ENCODE data around the gene C1QB.
A peak's percentile ranks its signal among the peaks of the same experiment; 100 is the strongest.
"Not testable (repeated sequence)": the region's sequence is repeated elsewhere in the genome, so short reads cannot be mapped to it uniquely, and the experiment has no call there.

C1QB gene

DNA sequence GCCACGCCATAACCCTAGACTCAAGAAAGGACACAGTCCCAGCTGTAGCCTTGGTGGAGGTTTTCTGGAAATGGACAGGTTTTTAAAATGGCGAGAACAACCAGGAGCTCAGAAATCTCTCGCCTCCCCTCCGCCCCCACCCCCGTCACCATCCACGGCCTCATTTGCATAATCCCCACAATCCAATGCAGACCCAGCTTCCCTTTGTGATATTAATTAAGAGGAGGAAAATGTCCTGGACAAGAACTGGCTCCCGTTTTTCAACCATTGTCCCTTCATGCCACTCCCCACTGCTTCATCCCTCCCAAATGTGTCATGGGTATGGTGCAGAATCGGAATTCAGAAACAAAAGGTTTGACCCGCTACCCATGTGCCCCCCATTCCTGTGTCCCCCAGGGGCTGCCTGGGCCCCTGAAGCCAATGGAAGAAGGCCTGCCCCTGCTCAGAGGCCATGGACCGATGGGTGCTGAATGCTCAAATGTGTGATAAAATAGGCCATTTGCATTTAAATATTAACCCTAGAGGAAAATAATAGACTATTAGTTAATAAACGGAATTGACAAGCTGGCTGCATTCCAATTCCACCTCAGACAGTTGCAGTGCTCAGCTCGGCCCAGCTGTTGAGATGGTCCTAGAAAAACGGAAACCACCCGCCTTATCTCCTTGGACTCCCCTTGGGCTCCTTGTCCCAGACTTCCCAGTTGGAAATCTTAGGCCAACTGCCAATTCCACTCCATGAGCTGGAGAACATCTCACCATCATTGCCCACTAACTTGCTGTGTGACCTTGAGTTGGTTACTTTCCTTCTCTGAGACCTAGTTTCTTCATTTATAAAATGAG lies 46.9 kb downstream of the C1QB start:
- no peak overlapping the region for H3K9ac ChIP-seq (ENCODE audit: low read length in 2 of 2)

DNA sequence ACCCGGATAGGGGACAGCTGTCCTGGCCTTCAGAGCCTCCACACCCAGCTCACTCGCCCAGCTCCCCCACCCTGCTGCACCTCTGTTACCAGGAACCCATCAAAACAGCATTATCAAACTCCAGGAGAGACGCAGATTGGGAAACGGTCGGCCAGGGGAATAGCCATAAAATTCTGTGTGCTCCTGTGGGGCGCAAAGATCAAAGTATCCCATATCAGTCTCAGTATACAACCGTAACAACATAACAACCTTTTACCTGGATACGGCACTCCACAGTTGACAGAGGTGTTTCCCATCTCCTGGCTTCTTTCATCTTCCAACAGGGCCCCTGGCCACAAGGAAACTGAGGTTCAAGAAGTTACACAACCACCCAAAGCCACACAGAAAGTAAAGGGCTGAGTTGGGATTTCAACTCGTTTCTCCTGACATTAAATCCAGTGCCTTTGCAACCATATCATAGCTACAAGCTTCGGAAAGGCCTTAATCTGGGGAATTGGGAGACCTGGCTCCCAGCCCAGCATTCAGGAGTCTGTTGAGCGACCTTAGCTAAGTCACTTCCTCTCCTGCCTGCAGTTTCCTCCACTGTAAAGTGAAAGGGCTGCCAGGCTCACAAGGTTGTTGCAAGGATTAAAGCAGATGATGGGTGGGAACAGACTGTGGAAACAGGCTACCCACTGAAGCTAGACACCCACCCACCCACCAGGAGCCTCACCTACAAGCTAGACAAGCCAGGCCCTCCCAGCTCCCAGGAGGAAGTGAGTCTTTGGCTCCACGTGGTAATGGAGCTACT lies 49.5 kb downstream of the C1QB start:
- H3K9ac ChIP-seq (ENCODE audit: low read length in 2 of 2) = no peak overlapping the region
- H3K9me3 ChIP-seq (ENCODE audit: control insufficient read depth in 2 of 2, low read length in 2 of 2) = no peaks in the 10 kb centered on the region
- H3K27me3 ChIP-seq (ENCODE audit: control insufficient read depth in 1 of 2, insufficient read depth in 2 of 2, low read length in 2 of 2) = peaks cover 0 to 2% of the 10 kb centered on the region in 2 donors
- H3K4me3 ChIP-seq (ENCODE audit: low read length in 2 of 2) = no peak overlapping the region
- H3K27ac ChIP-seq (ENCODE audit: low read length) = no peak overlapping the region
- no peaks in the 10 kb centered on the region for H3K36me3 ChIP-seq (ENCODE audit: control insufficient read depth in 2 of 2, insufficient read depth in 2 of 2, low read length in 2 of 2)
- no peaks in the 10 kb centered on the region for H3K4me1 ChIP-seq (ENCODE audit: control insufficient read depth, insufficient read depth, low read length)

More for the DNA sequence above, 46.9 kb downstream of the C1QB start:
- Histone ChIP-seq H3K36me3 (ENCODE audit: control insufficient read depth in 2 of 2, insufficient read depth in 2 of 2, low read length in 2 of 2) (no peaks in the 10 kb centered on the region), H3K27me3 (ENCODE audit: control insufficient read depth in 1 of 2, insufficient read depth in 2 of 2, low read length in 2 of 2) (peaks cover 0 to 2% of the 10 kb centered on the region in 2 donors), H3K9me3 (ENCODE audit: control insufficient read depth in 2 of 2, low read length in 2 of 2) (no peaks in the 10 kb centered on the region), H3K4me1 (ENCODE audit: control insufficient read depth, insufficient read depth, low read length) (no peaks in the 10 kb centered on the region), H3K27ac (ENCODE audit: low read length) (no peak overlapping the region), H3K4me3 (ENCODE audit: low read length in 2 of 2) (no peak overlapping the region)

DNA sequence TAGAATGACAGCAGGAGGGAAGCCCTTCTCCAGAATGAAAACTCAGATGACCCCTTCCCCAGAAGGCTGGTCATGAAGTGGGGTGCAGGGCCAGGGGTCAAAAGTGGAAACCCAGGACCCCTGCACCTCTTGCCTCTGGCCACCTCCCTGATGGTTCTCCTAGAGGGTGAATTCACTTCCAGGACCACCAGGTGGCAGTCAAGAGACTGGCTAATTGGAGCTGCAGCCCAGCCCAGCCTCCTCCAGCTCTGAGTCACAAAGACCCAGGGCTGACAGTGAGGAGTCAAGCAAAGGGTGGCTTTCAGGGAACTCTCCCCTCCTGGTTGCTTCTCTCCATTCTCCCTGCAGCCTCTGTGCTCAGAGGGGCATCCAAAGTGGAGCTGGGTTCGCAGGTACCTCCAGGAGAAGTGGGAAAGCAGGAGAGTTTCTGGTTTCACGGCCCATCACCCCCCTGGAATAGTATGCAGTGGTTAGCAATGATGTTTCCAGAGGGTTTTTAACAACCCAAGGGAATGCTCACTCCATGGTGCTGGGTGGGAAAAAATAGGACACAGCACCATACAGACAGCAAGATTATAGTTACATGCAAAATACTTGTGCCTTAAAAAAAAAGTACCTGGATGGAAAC lies 51.5 kb downstream of the C1QB start:
- Histone ChIP-seq H3K27me3 (ENCODE audit: control insufficient read depth in 1 of 2, insufficient read depth in 2 of 2, low read length in 2 of 2) (peaks cover 0 to 1% of the 10 kb centered on the region in 2 donors), H3K9ac (ENCODE audit: low read length in 2 of 2) (no peak overlapping the region), H3K27ac (ENCODE audit: low read length) (no peak overlapping the region)

DNA sequence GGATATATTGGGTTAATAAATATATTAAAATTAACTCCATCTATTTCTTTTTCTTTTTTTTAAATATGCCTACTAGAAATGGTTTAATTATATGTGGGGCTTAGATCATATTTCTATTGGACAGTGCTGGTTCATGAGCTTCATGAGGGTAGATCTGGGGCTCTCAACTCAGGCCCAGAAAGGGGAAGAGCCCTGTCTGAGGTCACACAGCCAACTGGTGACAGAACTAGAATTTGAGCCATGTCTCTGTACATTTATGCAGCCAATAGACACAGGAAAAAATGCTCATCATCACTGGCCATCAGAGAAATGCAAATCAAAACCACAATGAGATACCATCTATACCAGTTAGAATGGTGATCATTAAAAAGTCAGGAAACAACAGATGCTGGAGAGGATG lies 52.5 kb downstream of the C1QB start:
- H3K27ac ChIP-seq (ENCODE audit: low read length) = no peak overlapping the region

More for the DNA sequence above, 51.5 kb downstream of the C1QB start:
- Histone ChIP-seq H3K9me3 (ENCODE audit: control insufficient read depth in 2 of 2, low read length in 2 of 2) (no peaks in the 10 kb centered on the region), H3K36me3 (ENCODE audit: control insufficient read depth in 2 of 2, insufficient read depth in 2 of 2, low read length in 2 of 2) (no peaks in the 10 kb centered on the region), H3K4me3 (ENCODE audit: low read length in 2 of 2) (no peak overlapping the region), H3K4me1 (ENCODE audit: control insufficient read depth, insufficient read depth, low read length) (no peaks in the 10 kb centered on the region)

DNA sequence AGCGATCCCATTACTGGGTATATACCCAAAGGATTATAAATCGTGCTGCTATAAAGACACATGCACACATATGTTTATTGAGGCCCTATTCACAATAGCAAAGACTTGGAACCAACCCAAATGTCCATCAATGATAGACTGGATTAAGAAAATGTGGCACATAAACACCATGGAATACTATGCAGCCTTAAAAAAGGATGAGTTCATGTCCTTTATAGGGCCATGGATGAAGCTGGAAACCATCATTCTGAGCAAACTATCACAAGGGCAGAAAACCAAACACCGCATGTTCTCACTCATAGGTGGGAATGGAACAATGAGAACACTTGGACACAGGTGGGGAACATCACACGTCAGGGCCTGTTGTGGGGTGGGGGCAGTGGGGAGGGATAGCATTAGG lies 53.1 kb downstream of the C1QB start:
- not testable (repeated sequence) for H3K4me1 ChIP-seq (ENCODE audit: control insufficient read depth, insufficient read depth, low read length); H3K27me3 ChIP-seq (ENCODE audit: control insufficient read depth in 1 of 2, insufficient read depth in 2 of 2, low read length in 2 of 2); H3K36me3 ChIP-seq (ENCODE audit: control insufficient read depth in 2 of 2, insufficient read depth in 2 of 2, low read length in 2 of 2); H3K27ac ChIP-seq (ENCODE audit: low read length); H3K4me3 ChIP-seq (ENCODE audit: low read length in 2 of 2); H3K9ac ChIP-seq (ENCODE audit: low read length in 2 of 2); H3K9me3 ChIP-seq (ENCODE audit: control insufficient read depth in 2 of 2, low read length in 2 of 2)

More for the DNA sequence above, 52.5 kb downstream of the C1QB start:
- Histone ChIP-seq H3K27me3 (ENCODE audit: control insufficient read depth in 1 of 2, insufficient read depth in 2 of 2, low read length in 2 of 2) (peaks cover 3 to 9% of the 10 kb centered on the region in 2 donors), H3K9ac (ENCODE audit: low read length in 2 of 2) (no peak overlapping the region), H3K9me3 (ENCODE audit: control insufficient read depth in 2 of 2, low read length in 2 of 2) (no peaks in the 10 kb centered on the region), H3K4me1 (ENCODE audit: control insufficient read depth, insufficient read depth, low read length) (peaks cover 2% of the 10 kb centered on the region), H3K4me3 (ENCODE audit: low read length in 2 of 2) (no peak overlapping the region), H3K36me3 (ENCODE audit: control insufficient read depth in 2 of 2, insufficient read depth in 2 of 2, low read length in 2 of 2) (no peaks in the 10 kb centered on the region)

DNA sequence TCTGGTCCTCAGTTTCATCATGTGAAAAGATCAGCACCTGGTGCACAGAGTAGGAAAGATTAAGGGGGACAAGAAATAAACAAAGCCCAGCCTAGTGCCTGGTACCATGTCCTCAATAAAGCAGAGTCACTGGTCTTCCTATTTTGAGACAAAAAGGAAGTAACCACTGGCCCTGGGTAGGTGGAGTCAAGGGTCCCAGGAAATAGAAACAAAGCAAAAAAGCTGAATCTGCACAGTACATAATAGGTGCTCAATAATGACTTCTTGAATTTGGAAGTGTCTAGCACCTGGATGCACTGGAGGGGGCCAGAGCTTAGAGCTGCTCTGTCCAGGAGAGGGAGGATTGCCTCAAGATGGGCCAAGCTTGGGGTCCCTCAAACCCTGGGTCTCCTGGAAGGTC lies 55.7 kb downstream of the C1QB start:
- Histone ChIP-seq H3K4me1 (ENCODE audit: control insufficient read depth, insufficient read depth, low read length) (peaks cover 12% of the 10 kb centered on the region), H3K9ac (ENCODE audit: low read length in 2 of 2) (no peak overlapping the region), H3K27me3 (ENCODE audit: control insufficient read depth in 1 of 2, insufficient read depth in 2 of 2, low read length in 2 of 2) (peaks cover 15 to 28% of the 10 kb centered on the region in 2 donors), H3K36me3 (ENCODE audit: control insufficient read depth in 2 of 2, insufficient read depth in 2 of 2, low read length in 2 of 2) (no peaks in the 10 kb centered on the region), H3K4me3 (ENCODE audit: low read length in 2 of 2) (no peak overlapping the region), H3K9me3 (ENCODE audit: control insufficient read depth in 2 of 2, low read length in 2 of 2) (no peaks in the 10 kb centered on the region), H3K27ac (ENCODE audit: low read length) (no peak overlapping the region)

DNA sequence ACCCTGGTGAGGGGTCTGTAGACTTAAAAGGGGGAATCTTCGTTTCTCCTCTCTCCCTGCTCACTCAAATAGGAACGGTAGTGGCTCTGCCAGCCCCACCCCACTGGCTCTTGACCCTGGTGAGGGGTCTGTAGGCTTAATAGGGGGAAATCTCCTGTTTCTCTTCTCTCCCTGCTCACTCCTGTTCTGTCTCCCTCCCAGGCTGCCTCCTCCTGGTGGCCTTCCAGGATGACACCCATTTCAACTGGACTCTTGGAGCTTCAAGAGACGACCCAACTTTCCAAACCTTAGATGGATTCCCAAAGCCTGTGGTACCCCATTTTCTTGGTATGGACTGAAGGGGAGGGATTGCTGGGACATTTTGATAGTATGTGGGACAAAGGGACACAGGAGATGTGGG lies 56.2 kb downstream of the C1QB start:
- Histone ChIP-seq H3K4me3 (ENCODE audit: low read length in 2 of 2) (no peak overlapping the region), H3K27me3 (ENCODE audit: control insufficient read depth in 1 of 2, insufficient read depth in 2 of 2, low read length in 2 of 2) (peaks cover 15 to 28% of the 10 kb centered on the region in 2 donors), H3K9me3 (ENCODE audit: control insufficient read depth in 2 of 2, low read length in 2 of 2) (no peaks in the 10 kb centered on the region), H3K36me3 (ENCODE audit: control insufficient read depth in 2 of 2, insufficient read depth in 2 of 2, low read length in 2 of 2) (no peaks in the 10 kb centered on the region), H3K4me1 (ENCODE audit: control insufficient read depth, insufficient read depth, low read length) (peaks cover 12% of the 10 kb centered on the region), H3K27ac (ENCODE audit: low read length) (no peak overlapping the region), H3K9ac (ENCODE audit: low read length in 2 of 2) (no peak overlapping the region)

DNA sequence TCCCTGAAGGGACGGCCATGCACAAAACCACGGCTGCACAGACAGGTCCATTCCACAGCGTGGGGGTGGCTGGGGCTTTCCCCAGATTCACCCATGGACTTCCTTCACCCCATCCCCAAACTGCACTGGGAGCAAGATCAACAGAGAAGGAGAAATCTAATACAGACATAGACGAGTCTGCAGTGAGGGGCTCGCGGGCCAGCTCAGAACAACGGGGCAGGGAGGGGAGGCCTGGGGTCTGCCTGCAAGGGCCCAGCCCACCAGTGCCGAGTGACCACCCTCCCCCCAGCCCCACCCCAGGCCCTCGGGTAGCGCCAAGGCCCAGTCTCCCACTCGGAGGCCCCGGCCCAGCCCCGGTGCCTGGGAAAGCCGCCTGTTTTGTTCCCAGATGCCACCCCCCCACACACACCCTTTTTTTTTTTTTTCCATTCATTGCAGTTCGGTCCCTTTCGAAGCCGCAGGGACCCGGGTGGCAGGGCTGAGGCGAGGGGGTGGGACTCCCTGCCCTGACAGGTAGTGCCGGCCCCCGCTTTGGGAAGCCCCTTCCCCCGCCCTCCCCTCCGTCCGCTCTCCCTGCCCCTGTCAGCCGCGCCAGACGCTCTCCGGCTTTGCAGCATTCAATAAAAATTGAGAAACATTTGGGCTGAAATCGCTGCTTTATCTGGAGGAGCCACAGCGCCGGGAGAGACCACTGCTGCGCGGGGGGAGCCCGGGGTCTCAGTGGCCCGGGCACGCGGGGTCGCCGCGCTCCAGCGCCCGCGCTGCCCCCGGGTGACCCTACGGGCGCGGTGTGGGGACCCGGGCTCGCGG lies 57.1 kb downstream of the C1QB start:
- Histone ChIP-seq H3K27ac (ENCODE audit: low read length) (no peak overlapping the region), H3K4me3 (ENCODE audit: low read length in 2 of 2) (peak overlapping the region in 1 of 2 donors; percentile 60), H3K9me3 (ENCODE audit: control insufficient read depth in 2 of 2, low read length in 2 of 2) (no peaks in the 10 kb centered on the region), H3K9ac (ENCODE audit: low read length in 2 of 2) (no peak overlapping the region), H3K27me3 (ENCODE audit: control insufficient read depth in 1 of 2, insufficient read depth in 2 of 2, low read length in 2 of 2) (peaks cover 18 to 28% of the 10 kb centered on the region in 2 donors), H3K4me1 (ENCODE audit: control insufficient read depth, insufficient read depth, low read length) (peaks cover 12% of the 10 kb centered on the region), H3K36me3 (ENCODE audit: control insufficient read depth in 2 of 2, insufficient read depth in 2 of 2, low read length in 2 of 2) (no peaks in the 10 kb centered on the region)

DNA sequence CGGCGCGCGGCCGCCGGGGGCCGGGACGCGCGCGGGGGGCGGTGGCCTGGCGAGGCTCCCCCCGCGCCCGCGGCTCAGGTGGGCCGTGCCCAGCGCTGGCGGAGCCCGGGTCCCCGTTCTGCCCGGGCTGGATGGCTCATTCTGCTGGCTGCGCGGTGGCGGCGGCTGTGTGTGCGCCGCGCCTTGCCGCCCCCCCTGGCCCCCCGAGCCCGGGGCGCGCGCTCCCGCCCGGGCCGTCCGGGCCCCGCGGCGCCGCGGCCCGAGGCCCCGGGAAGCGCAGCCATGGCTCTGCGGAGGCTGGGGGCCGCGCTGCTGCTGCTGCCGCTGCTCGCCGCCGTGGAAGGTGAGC lies 57.6 kb downstream of the C1QB start, which contains the start of gene EPHB2:
Gene EPHB2, plus strand, starts transcription at position 139 of the 349 bp plus-strand sequence. Its CDS starts 144 bp downstream, at position 283.
- peaks cover 12% of the 10 kb centered on the region for H3K4me1 ChIP-seq (ENCODE audit: control insufficient read depth, insufficient read depth, low read length)
- H3K27me3 ChIP-seq (ENCODE audit: control insufficient read depth in 1 of 2, insufficient read depth in 2 of 2, low read length in 2 of 2) = peaks cover 18 to 28% of the 10 kb centered on the region in 2 donors
- no peaks in the 10 kb centered on the region for H3K36me3 ChIP-seq (ENCODE audit: control insufficient read depth in 2 of 2, insufficient read depth in 2 of 2, low read length in 2 of 2)
- no peak within 1 kb of the TSS for H3K27ac ChIP-seq (ENCODE audit: low read length)
- no peak within 1 kb of the TSS for H3K9ac ChIP-seq (ENCODE audit: low read length in 2 of 2)
- H3K4me3 ChIP-seq (ENCODE audit: low read length in 2 of 2) = peak within 1 kb of the TSS in 1 of 2 donors; percentile 60
- H3K9me3 ChIP-seq (ENCODE audit: control insufficient read depth in 2 of 2, low read length in 2 of 2) = no peaks in the 10 kb centered on the region

DNA sequence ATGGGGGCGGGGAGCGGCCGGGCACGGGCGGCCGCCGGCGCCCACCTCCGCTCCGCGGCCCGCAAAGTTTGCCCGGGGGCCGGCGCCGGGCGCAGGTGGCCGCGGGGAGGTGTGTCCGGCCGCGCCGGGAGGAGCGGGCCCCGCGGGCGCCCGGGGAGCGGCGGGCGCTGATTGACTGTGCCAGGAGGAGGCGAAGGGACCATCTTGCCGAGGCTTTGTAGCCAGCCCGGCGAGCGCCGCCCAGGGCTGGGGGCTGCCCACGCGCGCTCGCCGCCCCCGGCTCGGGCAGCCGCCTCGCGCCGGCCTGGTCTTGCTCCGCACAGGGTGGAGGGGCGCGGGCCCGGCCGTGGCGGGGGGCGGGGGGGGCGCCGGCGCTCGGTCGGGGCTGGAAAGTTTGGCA lies 58.0 kb downstream of the C1QB start:
- Histone ChIP-seq H3K4me1 (ENCODE audit: control insufficient read depth, insufficient read depth, low read length) (peaks cover 12% of the 10 kb centered on the region), H3K9me3 (ENCODE audit: control insufficient read depth in 2 of 2, low read length in 2 of 2) (no peaks in the 10 kb centered on the region), H3K36me3 (ENCODE audit: control insufficient read depth in 2 of 2, insufficient read depth in 2 of 2, low read length in 2 of 2) (no peaks in the 10 kb centered on the region), H3K27ac (ENCODE audit: low read length) (no peak overlapping the region), H3K9ac (ENCODE audit: low read length in 2 of 2) (no peak overlapping the region), H3K4me3 (ENCODE audit: low read length in 2 of 2) (peak overlapping the region in 1 of 2 donors; percentile 60), H3K27me3 (ENCODE audit: control insufficient read depth in 1 of 2, insufficient read depth in 2 of 2, low read length in 2 of 2) (peaks cover 18 to 28% of the 10 kb centered on the region in 2 donors)
